ENCODE data around the gene MECR.

Gene MECR

GRCh38 chr1:29211086-29212030, 19.4 kb downstream of the MECR start:
- Mint-ChIP-seq H3K27me3 (no peaks in the 10 kb centered on the region), H3K4me1 (ENCODE audit: low read depth) (no peaks in the 10 kb centered on the region), H3K36me3 (ENCODE audit: low read depth) (peaks cover 75% of the 10 kb centered on the region), H3K4me3 (no peak overlapping the region), H3K9me3 (no peaks in the 10 kb centered on the region), H3K27ac (no peak overlapping the region)
- DNase-seq, result no peak

- H3K9me3 Mint-ChIP-seq, result no peaks in the 10 kb centered on the region
- H3K4me1 Mint-ChIP-seq (ENCODE audit: low read depth), result no peaks in the 10 kb centered on the region
- no peak overlapping the region for H3K27ac Mint-ChIP-seq
- H3K36me3 Mint-ChIP-seq (ENCODE audit: low read depth), result peaks cover 76% of the 10 kb centered on the region
- no peak overlapping the region for H3K4me3 Mint-ChIP-seq
- H3K27me3 Mint-ChIP-seq, result no peaks in the 10 kb centered on the region
- DNase-seq, result no peak
These were observed 20.3 kb downstream of the MECR start for GRCh38 chr1:29210278-29211085.

- Mint-ChIP-seq H3K27me3 (no peaks in the 10 kb centered on the region), H3K4me3 (no peak overlapping the region), H3K9me3 (no peaks in the 10 kb centered on the region), H3K27ac (no peak overlapping the region), H3K4me1 (ENCODE audit: low read depth) (no peaks in the 10 kb centered on the region), H3K36me3 (ENCODE audit: low read depth) (peaks cover 71% of the 10 kb centered on the region)
- DNase-seq, result no peak
These were observed 21.6 kb downstream of the MECR start for GRCh38 chr1:29209173-29209572.

GRCh38 chr1:29208442-29208841, 22.3 kb downstream of the MECR start:
- DNase-seq, result no peak

GRCh38 chr1:29202584-29203340, 28.0 kb downstream of the MECR start:
- DNase-seq, result peak; percentile 92
- Mint-ChIP-seq H3K27me3 (no peaks in the 10 kb centered on the region), H3K27ac (peak overlapping the region; percentile 40), H3K36me3 (ENCODE audit: low read depth) (peaks cover 82% of the 10 kb centered on the region), H3K4me3 (no peak overlapping the region), H3K4me1 (ENCODE audit: low read depth) (peaks cover 13% of the 10 kb centered on the region), H3K9me3 (no peaks in the 10 kb centered on the region)

More at GRCh38 chr1:29208442-29208841, 22.3 kb downstream of the MECR start:
- no peaks in the 10 kb centered on the region for H3K4me1 Mint-ChIP-seq (ENCODE audit: low read depth)
- H3K4me3 Mint-ChIP-seq, result no peak overlapping the region
- H3K27me3 Mint-ChIP-seq, result no peaks in the 10 kb centered on the region
- H3K36me3 Mint-ChIP-seq (ENCODE audit: low read depth), result peaks cover 72% of the 10 kb centered on the region
- H3K27ac Mint-ChIP-seq, result no peak overlapping the region
- H3K9me3 Mint-ChIP-seq, result no peaks in the 10 kb centered on the region

GRCh38 chr1:29202053-29202452, 28.7 kb downstream of the MECR start:
- Mint-ChIP-seq H3K27ac (peak overlapping the region; percentile 37), H3K36me3 (ENCODE audit: low read depth) (peaks cover 89% of the 10 kb centered on the region), H3K27me3 (no peaks in the 10 kb centered on the region), H3K9me3 (no peaks in the 10 kb centered on the region), H3K4me1 (ENCODE audit: low read depth) (peaks cover 13% of the 10 kb centered on the region), H3K4me3 (no peak overlapping the region)
- DNase-seq, result no peak

GRCh38 chr1:29201595-29202051, 29.1 kb downstream of the MECR start:
- peaks cover 13% of the 10 kb centered on the region for H3K4me1 Mint-ChIP-seq (ENCODE audit: low read depth)
- peaks cover 86% of the 10 kb centered on the region for H3K36me3 Mint-ChIP-seq (ENCODE audit: low read depth)
- peak overlapping the region; percentile 37 for H3K27ac Mint-ChIP-seq
- no peaks in the 10 kb centered on the region for H3K9me3 Mint-ChIP-seq
- H3K27me3 Mint-ChIP-seq, result no peaks in the 10 kb centered on the region
- H3K4me3 Mint-ChIP-seq, result no peak overlapping the region
- DNase-seq, result no peak

- Mint-ChIP-seq H3K9me3 (no peaks in the 10 kb centered on the region), H3K27ac (peak overlapping the region; percentile 37), H3K4me3 (no peak overlapping the region), H3K27me3 (no peaks in the 10 kb centered on the region), H3K4me1 (ENCODE audit: low read depth) (peaks cover 13% of the 10 kb centered on the region), H3K36me3 (ENCODE audit: low read depth) (peaks cover 82% of the 10 kb centered on the region)
- DNase-seq, result no peak
These were observed 29.7 kb downstream of the MECR start for GRCh38 chr1:29200906-29201594.

- Mint-ChIP-seq H3K9me3 (no peaks in the 10 kb centered on the region), H3K27me3 (no peaks in the 10 kb centered on the region), H3K4me3 (no peak overlapping the region), H3K27ac (no peak overlapping the region), H3K36me3 (ENCODE audit: low read depth) (peaks cover 88% of the 10 kb centered on the region), H3K4me1 (ENCODE audit: low read depth) (peaks cover 13% of the 10 kb centered on the region)
- DNase-seq, result no peak
These were observed 32.7 kb downstream of the MECR start for GRCh38 chr1:29197993-29198392.

- H3K27me3 Mint-ChIP-seq, result no peaks in the 10 kb centered on the region
- H3K4me1 Mint-ChIP-seq (ENCODE audit: low read depth), result peaks cover 10% of the 10 kb centered on the region
- H3K4me3 Mint-ChIP-seq, result no peak overlapping the region
- no peak overlapping the region for H3K27ac Mint-ChIP-seq
- H3K9me3 Mint-ChIP-seq, result no peaks in the 10 kb centered on the region
- DNase-seq, result no peak
- H3K36me3 Mint-ChIP-seq (ENCODE audit: low read depth), result peaks cover 88% of the 10 kb centered on the region
These were observed 33.2 kb downstream of the MECR start for GRCh38 chr1:29197590-29197924.

- H3K4me1 Mint-ChIP-seq (ENCODE audit: low read depth), result peaks cover 5% of the 10 kb centered on the region
- peaks cover 88% of the 10 kb centered on the region for H3K36me3 Mint-ChIP-seq (ENCODE audit: low read depth)
- no peaks in the 10 kb centered on the region for H3K9me3 Mint-ChIP-seq
- H3K27ac Mint-ChIP-seq, result no peak overlapping the region
- no peak for DNase-seq
- H3K4me3 Mint-ChIP-seq, result no peak overlapping the region
- H3K27me3 Mint-ChIP-seq, result no peaks in the 10 kb centered on the region
These were observed 33.7 kb downstream of the MECR start for GRCh38 chr1:29196863-29197589.

- no peaks in the 10 kb centered on the region for H3K9me3 Mint-ChIP-seq
- DNase-seq, result no peak
- H3K36me3 Mint-ChIP-seq (ENCODE audit: low read depth), result peaks cover 83% of the 10 kb centered on the region
- H3K27ac Mint-ChIP-seq, result no peak overlapping the region
- H3K4me1 Mint-ChIP-seq (ENCODE audit: low read depth), result no peaks in the 10 kb centered on the region
- no peak overlapping the region for H3K4me3 Mint-ChIP-seq
- H3K27me3 Mint-ChIP-seq, result no peaks in the 10 kb centered on the region
These were observed 34.8 kb downstream of the MECR start for GRCh38 chr1:29195881-29196291.

- Mint-ChIP-seq H3K27ac (no peak overlapping the region), H3K27me3 (no peaks in the 10 kb centered on the region), H3K4me1 (ENCODE audit: low read depth) (no peaks in the 10 kb centered on the region), H3K36me3 (ENCODE audit: low read depth) (peaks cover 66% of the 10 kb centered on the region), H3K9me3 (no peaks in the 10 kb centered on the region), H3K4me3 (no peak overlapping the region)
- DNase-seq, result no peak
These were observed 36.8 kb downstream of the MECR start for GRCh38 chr1:29193879-29194455.
